Activated T-helper 17 cell treated with anti-CD3 and anti-CD28 coated beads, Interleukin-2, amount 50 U/mL, for 72 hours (primary cell): ENCODE results near the gene CYP2C19. TPM values are rescaled to one million over a fixed set of nuclear protein-coding genes. Genes with fewer than 3 reads are reported as not detected.
"Not testable (repeated sequence)": the region's sequence is repeated elsewhere in the genome, so short reads cannot be mapped to it uniquely, and the experiment has no call there.

Experiments
- ATAC-seq: fragments of 150-1000 bp; cut with Tn5 transposase; replicated peaks from 2 replicates; pipeline ENCODE4 v1.10.0; 2021; ENCODE audit warnings: mild to moderate bottlenecking, moderate library complexity
- H3K27ac Mint-ChIP-seq: one replicate; pipeline ENCODE4 v1.8.0; 2022; ENCODE audit warnings: mixed read lengths
- H3K27me3 Mint-ChIP-seq: one replicate; pipeline ENCODE4 v1.8.0; 2022; ENCODE audit warnings: mixed read lengths
- H3K36me3 Mint-ChIP-seq: one replicate; pipeline ENCODE4 v1.8.0; 2022; ENCODE audit warnings: low read depth, mild to moderate bottlenecking, mixed read lengths
- H3K4me1 Mint-ChIP-seq: one replicate; pipeline ENCODE4 v1.8.0; 2022; ENCODE audit warnings: mixed read lengths
- H3K4me3 Mint-ChIP-seq: one replicate; pipeline ENCODE4 v1.8.0; 2022; ENCODE audit warnings: mild to moderate bottlenecking, mixed read lengths
- H3K9me3 Mint-ChIP-seq: one replicate; pipeline ENCODE4 v1.8.0; 2022; ENCODE audit warnings: mixed read lengths
- total RNA-seq, 2 donors: library from RNA; stranded (reverse); gene quantifications; one replicate each; pipeline ENCODE4 v1.2.3, GENCODE V29; 2022

CYP2C19 gene
- total RNA-seq, 2 donors from 2014 or later = 0.16 TPM; not detected in 1

GRCh38 chr10:94846204-94846603 lies 83.7 kb downstream of the CYP2C19 start:
- Mint-ChIP-seq H3K4me1 (no peaks in the 10 kb centered on the region), H3K9me3 (peaks cover 13% of the 10 kb centered on the region), H3K36me3 (no peaks in the 10 kb centered on the region), H3K27me3 (no peaks in the 10 kb centered on the region), H3K4me3 (no peak overlapping the region), H3K27ac (no peak overlapping the region)
- no peak for ATAC-seq

- Mint-ChIP-seq H3K4me1 (no peaks in the 10 kb centered on the region), H3K36me3 (no peaks in the 10 kb centered on the region), H3K9me3 (peaks cover 13% of the 10 kb centered on the region), H3K4me3 (no peak overlapping the region), H3K27ac (no peak overlapping the region), H3K27me3 (no peaks in the 10 kb centered on the region)
- no peak for ATAC-seq
These were observed 88.3 kb downstream of the CYP2C19 start for GRCh38 chr10:94850766-94851165.

DNA sequence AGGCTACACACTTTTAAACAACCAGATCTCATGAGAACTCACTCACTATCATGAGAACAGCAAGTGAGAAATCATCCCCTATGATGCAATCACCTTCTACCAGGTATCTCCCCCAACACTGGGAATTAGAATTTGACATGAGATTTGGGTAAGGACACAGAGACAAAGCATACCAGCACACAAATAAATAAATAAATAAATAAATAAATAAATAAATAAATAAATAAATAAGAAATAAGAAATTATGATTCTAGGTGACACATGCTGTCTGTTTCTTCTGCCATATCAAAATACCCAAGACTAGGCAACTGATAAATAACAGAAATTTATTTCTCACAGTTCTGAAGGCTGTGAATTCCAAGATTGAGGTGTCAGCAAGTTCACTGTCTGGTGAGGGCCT lies 88.8 kb downstream of the CYP2C19 start:
- H3K9me3 Mint-ChIP-seq = peaks cover 13% of the 10 kb centered on the region
- no peaks in the 10 kb centered on the region for H3K4me1 Mint-ChIP-seq
- no peak overlapping the region for H3K27ac Mint-ChIP-seq
- no peaks in the 10 kb centered on the region for H3K36me3 Mint-ChIP-seq
- no peak for ATAC-seq
- no peak overlapping the region for H3K4me3 Mint-ChIP-seq
- no peaks in the 10 kb centered on the region for H3K27me3 Mint-ChIP-seq

DNA sequence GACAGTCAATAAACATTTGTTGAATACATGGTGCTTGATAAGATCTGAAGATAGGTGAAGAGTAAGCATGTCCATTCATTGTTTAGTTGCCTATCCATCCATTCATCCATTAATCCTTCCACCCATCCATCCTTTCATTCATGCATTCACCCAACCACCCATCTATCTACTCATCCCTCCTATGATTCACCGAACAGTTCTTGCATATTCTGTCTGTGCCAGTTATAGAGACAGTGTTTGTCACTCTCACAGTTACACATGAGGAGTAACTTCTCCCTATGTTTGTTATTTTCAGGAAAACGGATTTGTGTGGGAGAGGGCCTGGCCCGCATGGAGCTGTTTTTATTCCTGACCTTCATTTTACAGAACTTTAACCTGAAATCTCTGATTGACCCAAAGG lies 90.0 kb downstream of the CYP2C19 start:
- peaks cover 13% of the 10 kb centered on the region for H3K9me3 Mint-ChIP-seq
- H3K4me1 Mint-ChIP-seq = no peaks in the 10 kb centered on the region
- no peak overlapping the region for H3K27ac Mint-ChIP-seq
- no peak for ATAC-seq
- no peaks in the 10 kb centered on the region for H3K36me3 Mint-ChIP-seq
- H3K27me3 Mint-ChIP-seq = no peaks in the 10 kb centered on the region
- no peak overlapping the region for H3K4me3 Mint-ChIP-seq

GRCh38 chr10:94853065-94853464 lies 90.6 kb downstream of the CYP2C19 start:
- ATAC-seq = no peak
- Mint-ChIP-seq H3K4me1 (no peaks in the 10 kb centered on the region), H3K36me3 (no peaks in the 10 kb centered on the region), H3K9me3 (peaks cover 13% of the 10 kb centered on the region), H3K27ac (no peak overlapping the region), H3K4me3 (no peak overlapping the region), H3K27me3 (no peaks in the 10 kb centered on the region)

DNA sequence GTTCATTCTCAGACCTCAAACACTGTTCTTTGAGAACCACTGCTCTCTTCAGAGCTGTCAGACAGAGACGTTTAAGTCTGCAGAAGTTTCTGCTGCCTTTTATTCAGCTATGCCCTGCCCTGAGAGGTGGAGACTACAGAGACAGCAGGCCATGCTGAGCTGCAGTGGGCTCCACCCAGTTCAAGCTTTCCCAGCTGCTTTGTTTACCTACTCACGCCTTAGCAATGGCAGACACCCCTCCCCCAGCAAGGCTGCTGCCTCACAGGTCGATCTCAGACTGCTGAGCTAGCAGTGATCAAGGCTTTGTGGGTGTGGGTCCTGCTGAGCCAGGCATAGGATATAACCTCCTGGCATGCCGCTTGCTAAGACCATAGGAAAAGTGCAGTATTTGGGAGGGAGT lies 95.5 kb downstream of the CYP2C19 start:
- no peaks in the 10 kb centered on the region for H3K27me3 Mint-ChIP-seq
- ATAC-seq = no peak
- no peaks in the 10 kb centered on the region for H3K4me1 Mint-ChIP-seq
- no peak overlapping the region for H3K4me3 Mint-ChIP-seq
- H3K36me3 Mint-ChIP-seq = no peaks in the 10 kb centered on the region
- no peak overlapping the region for H3K27ac Mint-ChIP-seq
- H3K9me3 Mint-ChIP-seq = peaks cover 7% of the 10 kb centered on the region

- H3K4me3 Mint-ChIP-seq = no peak overlapping the region
- peaks cover 7% of the 10 kb centered on the region for H3K9me3 Mint-ChIP-seq
- ATAC-seq = no peak
- H3K27ac Mint-ChIP-seq = no peak overlapping the region
- H3K36me3 Mint-ChIP-seq = no peaks in the 10 kb centered on the region
- no peaks in the 10 kb centered on the region for H3K4me1 Mint-ChIP-seq
- no peaks in the 10 kb centered on the region for H3K27me3 Mint-ChIP-seq
These were observed 96.6 kb downstream of the CYP2C19 start for GRCh38 chr10:94859086-94859485.

GRCh38 chr10:94878649-94879048 lies 116.2 kb downstream of the CYP2C19 start:
- no peak overlapping the region for H3K27ac Mint-ChIP-seq
- no peak overlapping the region for H3K4me3 Mint-ChIP-seq
- no peak for ATAC-seq
- no peaks in the 10 kb centered on the region for H3K27me3 Mint-ChIP-seq
- H3K36me3 Mint-ChIP-seq = no peaks in the 10 kb centered on the region
- no peaks in the 10 kb centered on the region for H3K4me1 Mint-ChIP-seq
- H3K9me3 Mint-ChIP-seq = peaks cover 21% of the 10 kb centered on the region

GRCh38 chr10:94879214-94879613 lies 116.7 kb downstream of the CYP2C19 start:
- H3K4me1 Mint-ChIP-seq = no peaks in the 10 kb centered on the region
- peaks cover 17% of the 10 kb centered on the region for H3K9me3 Mint-ChIP-seq
- H3K27me3 Mint-ChIP-seq = no peaks in the 10 kb centered on the region
- H3K36me3 Mint-ChIP-seq = no peaks in the 10 kb centered on the region
- ATAC-seq = no peak
- H3K4me3 Mint-ChIP-seq = no peak overlapping the region
- H3K27ac Mint-ChIP-seq = no peak overlapping the region

DNA sequence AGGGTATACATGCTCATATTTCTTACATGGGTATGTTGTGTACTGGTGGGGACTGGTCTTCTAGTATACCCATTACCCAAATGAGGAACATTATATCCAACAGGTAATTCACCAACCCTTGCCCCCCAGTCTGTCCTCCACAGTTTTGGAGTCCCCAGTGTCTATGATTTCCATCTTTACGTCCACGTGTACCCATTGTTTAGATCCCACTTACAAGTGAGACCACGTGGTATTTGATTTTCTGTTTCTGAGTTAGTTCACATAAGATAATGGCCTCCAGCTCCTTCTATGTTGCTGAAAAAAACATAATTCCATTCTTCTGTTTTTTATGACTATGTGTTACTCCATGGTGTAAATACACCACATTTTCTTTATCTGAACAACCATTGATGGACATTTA lies 126.6 kb downstream of the CYP2C19 start:
- no peak overlapping the region for H3K4me3 Mint-ChIP-seq
- no peaks in the 10 kb centered on the region for H3K4me1 Mint-ChIP-seq
- H3K27me3 Mint-ChIP-seq = no peaks in the 10 kb centered on the region
- no peaks in the 10 kb centered on the region for H3K9me3 Mint-ChIP-seq
- H3K27ac Mint-ChIP-seq = no peak overlapping the region
- H3K36me3 Mint-ChIP-seq = no peaks in the 10 kb centered on the region
- no peak for ATAC-seq

DNA sequence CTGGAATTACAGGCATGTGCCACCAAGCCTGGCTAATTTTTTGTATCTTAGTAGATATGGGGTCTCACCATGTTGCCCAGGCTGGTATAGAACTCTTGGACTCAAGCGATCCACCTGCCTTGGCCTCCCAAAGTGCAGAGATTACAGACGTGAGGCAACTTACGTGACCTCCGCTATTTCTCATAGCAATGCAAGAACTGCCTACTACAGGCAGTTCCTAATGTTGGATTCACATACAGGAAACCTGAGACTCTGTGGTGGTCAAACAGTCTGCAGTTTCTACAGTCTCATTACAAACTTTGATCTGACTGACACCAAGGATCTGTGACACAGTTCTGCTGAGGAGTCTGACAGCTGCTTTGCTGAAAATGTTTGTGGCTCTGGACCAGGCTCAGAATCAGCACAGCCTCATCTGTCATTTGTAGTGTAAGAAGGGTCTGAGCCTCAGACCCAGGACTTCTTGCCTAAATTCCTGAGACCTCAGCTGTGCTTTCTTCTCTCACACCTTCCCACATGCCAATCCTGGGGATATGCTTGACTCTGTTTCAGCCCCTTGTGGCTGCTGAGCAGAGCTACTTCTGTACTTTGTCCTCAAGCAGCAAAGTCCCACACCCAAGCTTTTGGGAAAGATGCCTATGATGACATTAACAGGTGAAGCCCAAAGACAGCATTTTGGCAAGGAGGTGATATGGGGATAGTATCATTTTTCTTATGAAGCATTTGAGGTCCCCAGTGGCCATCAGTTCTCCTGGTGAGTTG lies 128.0 kb downstream of the CYP2C19 start:
- no peak overlapping the region for H3K4me3 Mint-ChIP-seq
- H3K27me3 Mint-ChIP-seq = no peaks in the 10 kb centered on the region
- ATAC-seq = no peak
- H3K36me3 Mint-ChIP-seq = no peaks in the 10 kb centered on the region
- H3K9me3 Mint-ChIP-seq = peaks cover 5% of the 10 kb centered on the region
- no peak overlapping the region for H3K27ac Mint-ChIP-seq
- H3K4me1 Mint-ChIP-seq = no peaks in the 10 kb centered on the region

- peaks cover 11% of the 10 kb centered on the region for H3K9me3 Mint-ChIP-seq
- H3K4me3 Mint-ChIP-seq, H3K27me3 Mint-ChIP-seq, H3K4me1 Mint-ChIP-seq, H3K27ac Mint-ChIP-seq, H3K36me3 Mint-ChIP-seq, ATAC-seq: not testable (repeated sequence)
These were observed 135.9 kb downstream of the CYP2C19 start for GRCh38 chr10:94898414-94898813.

DNA sequence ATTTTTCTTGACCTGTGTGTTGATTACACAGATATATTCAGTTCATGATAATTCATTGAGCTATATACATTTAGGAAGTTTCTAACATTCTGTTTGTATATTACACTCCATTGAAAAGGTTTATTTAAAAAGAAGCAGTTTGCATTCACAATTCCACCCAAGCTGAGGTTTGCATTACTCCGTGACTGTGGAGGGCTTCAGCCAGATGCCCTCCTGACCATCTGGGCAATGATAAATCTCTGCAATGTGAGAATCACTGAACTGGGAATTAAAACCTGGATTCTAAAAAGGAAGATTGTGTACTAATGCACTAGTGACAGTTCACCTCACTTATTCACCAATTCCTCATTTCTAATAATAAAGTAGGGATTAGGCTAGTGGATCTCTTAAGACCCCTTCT lies 139.6 kb downstream of the CYP2C19 start:
- Mint-ChIP-seq H3K36me3 (no peaks in the 10 kb centered on the region), H3K27me3 (no peaks in the 10 kb centered on the region), H3K9me3 (peaks cover 5% of the 10 kb centered on the region)

DNA sequence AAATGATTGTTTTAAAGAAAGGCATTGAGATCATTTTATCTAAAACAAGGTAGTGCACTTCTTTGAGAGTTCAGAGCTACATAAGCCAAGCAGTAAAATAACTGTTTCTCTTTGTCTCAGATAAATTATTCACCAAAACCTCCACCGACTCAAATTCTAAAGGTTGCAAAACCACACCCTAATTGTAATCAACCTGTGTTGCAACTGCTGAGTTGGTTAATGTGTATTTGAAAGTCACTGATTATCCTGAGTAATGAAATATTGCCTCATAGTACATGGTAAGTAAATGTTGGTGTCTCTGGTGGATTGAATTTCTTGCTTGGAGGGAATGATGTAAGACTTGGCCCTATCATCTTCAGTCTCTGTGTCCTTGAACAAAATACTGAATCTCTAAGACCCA lies 140.1 kb downstream of the CYP2C19 start:
- Mint-ChIP-seq H3K9me3 (peaks cover 1% of the 10 kb centered on the region), H3K4me3 (no peak overlapping the region), H3K4me1 (no peaks in the 10 kb centered on the region), H3K27ac (no peak overlapping the region), H3K36me3 (no peaks in the 10 kb centered on the region), H3K27me3 (no peaks in the 10 kb centered on the region)
- ATAC-seq = no peak

More for the DNA sequence above, 139.6 kb downstream of the CYP2C19 start:
- Mint-ChIP-seq H3K4me1 (no peaks in the 10 kb centered on the region), H3K27ac (no peak overlapping the region), H3K4me3 (no peak overlapping the region)
- ATAC-seq = no peak
